ENCODE measurements around the gene NLRP9.

The NLRP9 gene

GRCh38 chr19:55681131-55682092, 56.8 kb downstream of the NLRP9 start:
- no peak overlapping the region for H3K4me3 ChIP-seq (replicated peaks; ENCODE audit: low read depth, low read length)
- no peak for DNase-seq (ENCODE audit: extremely low read depth, low read depth)
- TF ChIP-seq CTCF (IDR thresholded peaks at IDR 0.05; ENCODE audit: low read depth, low read length, missing control alignments), result no peak

- DNase-seq (ENCODE audit: extremely low read depth, low read depth), result no peak
- TF ChIP-seq CTCF (IDR thresholded peaks at IDR 0.05; ENCODE audit: low read depth, low read length, missing control alignments), result no peak
- no peak overlapping the region for H3K4me3 ChIP-seq (replicated peaks; ENCODE audit: low read depth, low read length)
These were observed 57.7 kb downstream of the NLRP9 start for GRCh38 chr19:55680339-55681130.

GRCh38 chr19:55679343-55680257, 58.6 kb downstream of the NLRP9 start:
- H3K4me3 ChIP-seq (replicated peaks; ENCODE audit: low read depth, low read length), result no peak overlapping the region
- TF ChIP-seq CTCF (IDR thresholded peaks at IDR 0.05; ENCODE audit: low read depth, low read length, missing control alignments), result no peak
- no peak for DNase-seq (ENCODE audit: extremely low read depth, low read depth)

GRCh38 chr19:55678121-55678671, 60.0 kb downstream of the NLRP9 start:
- H3K4me3 ChIP-seq (replicated peaks; ENCODE audit: low read depth, low read length), result no peak overlapping the region
- DNase-seq (ENCODE audit: extremely low read depth, low read depth), result no peak
- no peak for TF ChIP-seq CTCF (IDR thresholded peaks at IDR 0.05; ENCODE audit: low read depth, low read length, missing control alignments)

GRCh38 chr19:55677572-55678028, 60.6 kb downstream of the NLRP9 start:
- no peak for TF ChIP-seq CTCF (IDR thresholded peaks at IDR 0.05; ENCODE audit: low read depth, low read length, missing control alignments)
- DNase-seq (ENCODE audit: extremely low read depth, low read depth), result no peak
- H3K4me3 ChIP-seq (replicated peaks; ENCODE audit: low read depth, low read length), result no peak overlapping the region
